Stimulated activated CD4-positive, alpha-beta T cell treated with anti-CD3 and anti-CD28 coated beads, Interleukin-12 subunit alpha, Interleukin-12 subunit beta, amount 100 ng/mL, for 4 hours (primary cell): ENCODE results near the gene SUGCT.
"Not testable (repeated sequence)": the region's sequence is repeated elsewhere in the genome, so short reads cannot be mapped to it uniquely, and the experiment has no call there.

Experiments
- DNase-seq: peaks from one replicate; pipeline ENCODE4 v3.0.0-alpha.2; 2020

SUGCT gene

GRCh38 chr7:40134428-40135316 lies at the start of gene SUGCT, which contains the start of gene MPLKIP:
SUGCT (plus strand) TSS chr7:40135005.
MPLKIP (minus strand) TSS chr7:40134622; CDS start chr7:40134567, 55 bp downstream.
- peak; percentile 81 for DNase-seq

- no peak for DNase-seq
Measured at GRCh38 chr7:40092182-40092581, 42.6 kb upstream of the SUGCT start.

GRCh38 chr7:40093631-40094350 lies 41.0 kb upstream of the SUGCT start:
- no peak for DNase-seq

DNA sequence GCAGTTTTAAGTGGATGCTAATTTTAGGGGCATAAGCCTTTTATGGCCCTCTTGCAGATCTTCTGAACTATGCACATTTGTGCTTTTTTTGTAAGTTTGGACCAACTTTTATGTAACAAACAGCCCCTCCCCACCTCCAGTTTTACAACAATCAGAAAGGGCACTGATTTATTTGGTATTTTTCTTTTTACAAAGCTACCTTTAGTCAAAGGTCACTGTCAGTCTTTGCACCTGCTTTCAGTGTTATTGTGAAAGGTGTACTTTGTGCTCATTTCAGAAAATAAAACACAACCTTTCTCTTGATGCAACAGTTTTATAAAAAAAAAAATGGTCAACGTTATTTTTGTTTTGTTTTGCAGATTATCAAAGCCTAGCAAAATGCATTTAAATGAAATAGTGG lies 39.6 kb upstream of the SUGCT start:
- DNase-seq: no peak

DNA sequence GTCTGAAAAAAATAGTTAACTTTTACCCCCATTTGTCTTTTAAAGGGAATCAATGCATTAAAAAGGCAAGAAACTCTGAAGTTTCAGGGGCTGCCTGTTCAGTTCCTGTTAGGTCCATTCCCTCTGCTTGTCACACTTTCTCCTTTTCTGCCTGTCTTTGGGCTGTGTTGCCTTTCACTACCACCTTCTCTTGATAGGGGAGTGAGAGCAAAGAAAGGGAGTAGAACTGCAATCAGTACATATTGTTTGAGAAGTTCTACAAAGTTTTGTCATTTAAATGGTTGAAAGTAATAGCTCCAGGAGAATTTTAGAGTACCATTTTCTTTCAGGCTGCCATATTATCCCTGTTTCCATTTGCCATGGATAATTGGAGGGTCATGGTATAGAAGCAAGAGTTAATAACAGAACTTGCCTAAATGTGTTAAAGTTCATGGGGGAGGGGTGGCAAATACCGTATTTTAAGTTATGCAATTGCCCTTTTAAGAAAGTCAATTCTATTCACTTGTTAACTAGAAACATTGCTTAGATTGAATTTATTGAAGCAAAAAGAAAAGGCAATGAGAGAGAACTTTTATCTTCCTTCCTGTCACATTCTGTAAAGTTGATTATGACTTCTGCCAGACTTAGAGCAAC lies 39.0 kb upstream of the SUGCT start:
- no peak for DNase-seq

GRCh38 chr7:40097728-40098127 lies 37.1 kb upstream of the SUGCT start:
- DNase-seq: no peak

DNA sequence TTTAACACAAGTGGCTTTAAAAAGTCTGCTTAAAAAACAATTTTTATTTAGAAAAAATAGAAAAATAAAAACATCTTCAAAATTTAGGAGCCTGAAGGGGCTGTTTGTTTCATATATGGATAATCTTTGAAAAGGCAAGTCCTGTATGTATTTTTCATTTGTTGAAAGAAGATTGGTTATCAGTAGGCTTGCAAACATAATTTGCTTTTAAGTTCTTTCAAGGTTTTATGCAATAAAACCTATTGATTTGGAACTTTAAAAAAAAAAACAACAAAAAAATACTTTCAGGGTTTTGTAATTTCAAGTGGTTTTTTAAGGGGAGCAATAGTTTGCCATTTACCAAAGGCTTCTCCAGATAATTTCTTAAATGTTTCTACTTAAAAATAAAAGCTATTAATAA lies 36.0 kb upstream of the SUGCT start:
- no peak for DNase-seq

- no peak for DNase-seq
Measured at GRCh38 chr7:40099837-40100236, 35.0 kb upstream of the SUGCT start.

GRCh38 chr7:40101201-40101600 lies 33.6 kb upstream of the SUGCT start:
- no peak for DNase-seq

DNA sequence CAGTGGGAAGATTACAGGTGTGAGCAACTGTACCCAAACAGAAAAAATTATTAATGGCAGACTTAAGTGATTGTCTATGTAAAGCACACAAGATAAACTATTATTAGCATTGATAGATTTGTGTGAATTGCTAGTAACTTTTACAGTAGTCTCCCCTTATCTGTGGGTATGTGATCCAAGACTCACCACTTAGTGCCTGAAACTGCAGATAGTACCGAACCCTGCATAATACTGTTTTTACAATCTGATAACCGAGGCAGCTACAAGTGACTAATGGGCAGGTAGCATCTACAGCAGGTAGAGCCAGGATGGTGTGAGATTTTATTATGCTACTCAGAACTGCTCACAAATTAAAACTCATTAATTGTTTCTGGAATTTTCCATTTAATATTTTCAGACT lies 31.9 kb upstream of the SUGCT start:
- no peak for DNase-seq

GRCh38 chr7:40105879-40106473 lies 28.8 kb upstream of the SUGCT start:
- no peak for DNase-seq

GRCh38 chr7:40115936-40116335 lies 18.9 kb upstream of the SUGCT start:
- DNase-seq: no peak

DNA sequence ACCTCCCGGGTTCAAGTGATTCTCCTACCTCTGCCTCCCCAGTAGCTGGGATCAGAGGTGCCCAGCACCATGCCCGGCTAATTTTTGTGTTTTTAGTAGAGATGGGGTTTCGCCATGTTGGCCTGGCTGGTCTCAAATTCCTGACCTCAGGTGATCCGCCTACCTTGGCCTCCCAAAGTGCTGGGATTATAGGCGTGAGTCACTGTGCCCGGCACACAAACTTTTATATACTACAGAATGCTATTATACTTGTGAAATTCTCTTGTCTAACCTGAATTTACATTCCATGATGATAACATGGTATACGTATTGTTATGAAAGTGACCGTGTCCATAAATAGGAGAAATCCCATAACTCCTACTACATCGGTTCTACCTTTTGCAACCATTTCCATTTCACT lies 17.6 kb upstream of the SUGCT start:
- not testable (repeated sequence) for DNase-seq

GRCh38 chr7:40118201-40118600 lies 16.6 kb upstream of the SUGCT start:
- not testable (repeated sequence) for DNase-seq

DNA sequence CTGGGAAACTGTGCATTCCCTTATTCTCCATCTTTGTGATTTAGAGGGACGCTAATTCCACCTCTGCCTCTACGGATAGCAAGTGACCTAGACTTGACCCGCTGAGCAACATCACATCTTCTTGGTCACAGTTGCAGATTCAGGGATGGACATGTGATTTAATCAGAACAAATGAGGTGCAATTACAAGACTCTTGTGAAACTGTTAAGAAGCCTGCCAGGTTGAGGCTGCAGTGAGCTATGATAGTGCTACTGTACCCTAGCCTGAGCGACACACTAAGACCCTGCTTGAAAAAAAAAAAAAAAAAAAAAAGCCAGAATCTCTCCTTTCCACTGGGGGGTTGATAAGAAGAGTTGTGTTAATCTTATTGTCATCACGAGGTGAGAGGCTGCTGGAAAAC lies 14.8 kb upstream of the SUGCT start:
- DNase-seq: no peak

DNA sequence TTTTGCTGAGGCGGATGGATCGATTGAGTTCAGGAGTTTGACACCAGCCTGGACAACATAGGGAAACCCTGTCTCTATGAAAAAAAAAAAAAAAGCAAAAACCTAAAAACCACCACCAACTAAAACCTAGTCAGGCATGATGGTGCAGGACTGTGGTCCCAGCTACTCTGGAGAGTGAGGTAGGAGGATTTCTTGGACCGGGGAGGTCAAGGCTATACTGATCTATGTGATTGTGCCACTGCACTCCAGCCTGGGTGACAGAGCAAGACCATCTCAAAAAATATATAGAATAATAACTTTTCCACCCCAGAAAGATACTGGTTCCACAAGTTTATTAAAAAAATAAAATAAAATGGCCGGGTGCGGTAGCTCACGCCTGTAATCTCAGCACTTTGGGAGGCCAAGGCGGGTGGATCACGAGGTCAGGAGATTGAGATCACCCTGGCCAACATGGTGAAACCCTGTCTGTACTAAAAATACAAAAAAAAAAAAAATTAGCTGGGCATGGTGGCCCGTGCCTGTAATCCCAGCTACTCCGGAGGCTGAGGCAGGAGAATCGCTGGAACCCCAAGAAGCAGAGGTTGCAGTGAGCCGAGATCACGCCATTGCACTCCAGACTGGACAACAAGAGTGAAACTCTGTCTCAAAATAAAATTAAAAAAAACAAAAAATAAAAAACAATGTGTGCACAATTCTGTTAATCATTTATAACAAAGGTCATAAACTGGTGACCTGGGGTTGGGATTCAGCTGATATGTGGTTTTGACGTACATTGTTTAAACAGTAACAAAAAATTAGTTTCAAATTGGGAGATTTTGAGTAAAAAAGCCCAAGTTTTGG lies 12.5 kb upstream of the SUGCT start:
- DNase-seq: not testable (repeated sequence)

GRCh38 chr7:40122940-40123254 lies 11.9 kb upstream of the SUGCT start:
- no peak for DNase-seq

- DNase-seq: no peak
Measured at GRCh38 chr7:40133561-40134427, 1.0 kb upstream of the SUGCT start.

DNA sequence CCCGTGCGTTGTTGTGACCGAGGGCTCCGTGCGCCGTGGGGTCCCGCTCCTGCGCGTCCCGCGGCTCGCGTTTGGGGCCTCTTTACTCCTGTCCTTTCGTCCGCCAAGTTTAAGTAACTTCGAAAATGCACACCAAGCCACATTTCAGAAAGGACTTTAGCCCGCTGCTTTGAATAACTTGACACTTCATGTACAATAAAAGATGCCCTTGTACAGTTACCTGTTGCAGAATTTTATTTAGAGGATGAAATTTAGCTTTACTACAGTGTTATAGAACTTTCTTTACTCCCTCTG lies 459 bp downstream of the SUGCT start:
- no peak for DNase-seq

DNA sequence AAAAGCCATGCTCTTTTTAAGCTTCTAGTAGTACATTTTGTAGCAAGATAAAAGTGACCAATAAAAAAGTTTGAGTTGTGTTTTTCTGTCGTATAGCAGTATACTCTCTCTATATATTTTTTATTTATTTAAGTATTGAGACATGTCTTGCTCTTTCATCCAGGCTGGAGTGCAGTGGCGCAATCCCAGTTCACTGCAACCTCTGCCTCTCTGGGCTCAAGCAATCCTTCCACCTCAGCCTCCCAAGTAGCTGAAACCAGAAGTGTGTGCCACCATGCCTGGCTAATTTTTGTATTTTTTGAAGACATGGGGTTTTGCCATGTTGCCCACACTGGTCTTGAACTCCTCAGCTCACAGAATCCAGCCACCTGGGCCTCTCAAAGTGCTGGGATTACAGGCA lies 2.8 kb downstream of the SUGCT start:
- no peak for DNase-seq

GRCh38 chr7:40138973-40139372 lies 4.2 kb downstream of the SUGCT start:
- DNase-seq: no peak

DNA sequence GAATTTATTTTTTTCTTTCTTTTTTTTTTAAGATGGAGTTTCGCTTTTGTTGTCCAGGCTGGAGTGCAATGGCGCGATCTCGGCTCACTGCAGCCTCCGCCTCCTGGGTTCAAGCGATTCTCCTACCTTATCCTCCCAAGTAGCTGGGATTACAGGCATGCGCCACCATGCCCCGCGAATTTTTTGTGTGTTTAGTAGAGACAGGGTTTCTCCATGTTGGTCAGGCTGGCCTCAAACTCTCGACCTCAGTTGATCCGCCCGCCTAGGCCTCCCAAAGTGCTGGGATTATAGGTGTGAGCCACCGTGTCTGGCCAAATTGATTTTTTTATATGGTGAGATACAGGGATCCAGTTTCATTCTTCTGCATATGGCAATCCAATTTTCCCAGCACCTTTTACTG lies 5.1 kb downstream of the SUGCT start:
- DNase-seq: not testable (repeated sequence)
